Retina (tissue), 1 donor: Measurements from ENCODE around the gene THOC6.
"Not testable (repeated sequence)": the region's sequence is repeated elsewhere in the genome, so short reads cannot be mapped to it uniquely, and the experiment has no call there.

Experiments used
- DNase-seq: peaks from one replicate; pipeline ENCODE4 v3.0.0-alpha.2; 2016

The THOC6 gene

GRCh38 chr16:3075946-3076345 is 52.1 kb downstream of the THOC6 start:
- DNase-seq: not testable (repeated sequence)

GRCh38 chr16:3076577-3076976 is 52.7 kb downstream of the THOC6 start:
- no peak for DNase-seq
